HepG2 (cell line): ENCODE measurements around the gene ATP13A5. TPM values are rescaled to one million over a fixed set of nuclear protein-coding genes. Genes with fewer than 3 reads are reported as not detected.

Source experiments
- ATAC-seq: fragments of 200-7000 bp; cut with Tn5 transposase; 3 replicates; pipeline ENCODE4 v1.9.1; 2020; ENCODE audit warnings: mild to moderate bottlenecking, moderate library complexity
- BruUV-seq: library from RNA; stranded (reverse); fragments of 400-500 nt; replicated peaks from 2 replicates; lab custom pipeline; 2021; lab: Mats Ljungman, UMichigan
- CTCF ChIA-PET: fragments of 300-600 bp; formaldehyde crosslinking; extraction: SDS; loops from one replicate; lab custom pipeline; 2021; ENCODE audit warnings: low total read pairs, inconsistent platforms, low intra/inter-chr PET ratio; lab: Yijun Ruan, JAX
- POLR2A ChIA-PET: fragments of 350-600 bp; sonication (Branson Sonifier 250); formaldehyde crosslinking; loops from one replicate; lab custom pipeline; 2020; ENCODE audit warnings: antibody characterized with exemption, inconsistent platforms; lab: Yijun Ruan, JAX
- DNase-seq: peaks from one replicate; pipeline ENCODE4 v3.0.0-alpha.2; 2015; ENCODE audit warnings: low spot score
- FAIRE-seq: peaks from 3 replicates; lab custom pipeline; 2011; peaks lifted over from hg19 to GRCh38; lab: Jason Lieb, UNC
- H2AFZ ChIP-seq: one replicate; pipeline ENCODE4 v1.6.1; 2011; ENCODE audit warnings: low read length, inconsistent platforms
- H3K27ac ChIP-seq: fragments of 300-600 bp; 3 replicates; pipeline ENCODE4 v1.8.0; 2011; ENCODE audit warnings: mixed run types, mild to moderate bottlenecking, mixed read lengths, low read length, inconsistent platforms; ENCODE audit not compliant: insufficient read depth; ENCODE audit errors: extremely low read length
- H3K27me3 ChIP-seq, 2 experiments: fragments of 200-600 bp in 1 of 2; 2 replicates in 1 of 2; 3 replicates in 1 of 2; pipeline versions ENCODE4 v1.6.0 to v1.8.0; 2011; ENCODE audit warnings: low read length in 2 of 2, mild to moderate bottlenecking in 2 of 2, moderate library complexity in 2 of 2, inconsistent platforms in 1 of 2; ENCODE audit not compliant: insufficient read depth in 2 of 2, control insufficient read depth in 1 of 2
- H3K36me3 ChIP-seq, 2 experiments: fragments of 200-600 bp in 1 of 2; replicated peaks in 1 of 2; 2 replicates in 1 of 2; 3 replicates in 1 of 2; pipeline versions ENCODE4 v1.5.1 to v1.8.0; 2011; ENCODE audit warnings: low read length in 2 of 2, inconsistent platforms in 1 of 2; ENCODE audit not compliant: insufficient read depth in 2 of 2, control insufficient read depth in 1 of 2
- H3K4me1 ChIP-seq: 2 replicates; pipeline ENCODE4 v1.5.1; 2012; ENCODE audit warnings: low read length, inconsistent platforms; ENCODE audit not compliant: insufficient read depth
- H3K4me2 ChIP-seq: 2 replicates; pipeline ENCODE4 v1.6.0; 2011; ENCODE audit warnings: low read depth, low read length, inconsistent platforms
- H3K4me3 ChIP-seq, 3 experiments: fragments of 200-600 bp in 1 of 3; sonication (generic), shearing (Covaris generic) in 1 of 3; replicated peaks in 1 of 3; 2 replicates each; pipeline ENCODE4 v1.5.1; 2011 to 2016; ENCODE audit warnings: low read length in 3 of 3, inconsistent platforms in 2 of 3, low read depth in 2 of 3, mild to moderate bottlenecking in 2 of 3, control low read depth in 1 of 3, mixed read lengths in 1 of 3; ENCODE audit not compliant: insufficient read depth in 1 of 3
- H3K79me2 ChIP-seq: one replicate; pipeline ENCODE4 v1.6.1; 2011; ENCODE audit warnings: low read length, inconsistent platforms; ENCODE audit not compliant: insufficient read depth
- H3K9ac ChIP-seq: 2 replicates; pipeline ENCODE4 v1.6.0; 2011; ENCODE audit warnings: mild to moderate bottlenecking, low read depth, low read length, inconsistent platforms; ENCODE audit not compliant: insufficient read depth
- H3K9me3 ChIP-seq: 2 replicates; pipeline ENCODE4 v1.5.1; 2012; ENCODE audit warnings: mild to moderate bottlenecking, low read length
- H4K20me1 ChIP-seq: 2 replicates; pipeline ENCODE4 v1.6.0; 2011; ENCODE audit warnings: inconsistent platforms, mild to moderate bottlenecking, low read length, moderate library complexity; ENCODE audit not compliant: insufficient read depth
- CC2D1A ChIP-seq: sonication (generic); formaldehyde crosslinking; IDR thresholded peaks from 2 replicates; pipeline ENCODE4 v1.8.1; 2023; ENCODE audit warnings: mild to moderate bottlenecking, missing genetic modification reagents
- KAT2B ChIP-seq: fragments of 150-350 bp; IDR thresholded peaks from 2 replicates; pipeline ENCODE4 v1.6.1; 2014; ENCODE audit warnings: low read depth, low read length, borderline replicate concordance
- KDM1A ChIP-seq: IDR thresholded peaks from 2 replicates; pipeline ENCODE4 v1.6.1; 2016; ENCODE audit warnings: missing compliant biosample characterization
- MTF1 ChIP-seq: sonication (generic); formaldehyde crosslinking; IDR thresholded peaks from 2 replicates; pipeline ENCODE4 v1.5.0; 2020; ENCODE audit warnings: missing genetic modification reagents
- REPIN1 ChIP-seq: sonication (generic); formaldehyde crosslinking; IDR thresholded peaks from 2 replicates; pipeline ENCODE4 v1.8.0; 2022; ENCODE audit warnings: missing genetic modification reagents, low read depth, mild to moderate bottlenecking, borderline replicate concordance
- SAFB2 ChIP-seq: sonication (generic); formaldehyde crosslinking; IDR thresholded peaks from 2 replicates; pipeline ENCODE4 v1.5.1; 2020; ENCODE audit warnings: missing genetic modification reagents, low read depth, mild to moderate bottlenecking, borderline replicate concordance
- ZFP1 ChIP-seq: IDR thresholded peaks from 2 replicates; pipeline ENCODE4 v1.6.1; 2016
- ZNF292 ChIP-seq: sonication (generic); formaldehyde crosslinking; IDR thresholded peaks from 2 replicates; pipeline ENCODE4 v1.8.1; 2022; ENCODE audit warnings: mild to moderate bottlenecking, low read depth, missing genetic modification reagents, borderline replicate concordance
- ZNF530 ChIP-seq: sonication (generic); formaldehyde crosslinking; IDR thresholded peaks from 2 replicates; pipeline ENCODE4 v1.5.0; 2020; ENCODE audit warnings: low read depth, mild to moderate bottlenecking, missing genetic modification reagents
- ZNF558 ChIP-seq: sonication (generic); formaldehyde crosslinking; IDR thresholded peaks from 2 replicates; pipeline ENCODE4 v1.9.0; 2022; ENCODE audit warnings: mild to moderate bottlenecking, missing genetic modification reagents, borderline replicate concordance
- WGBS: methylation state at CpG from one replicate; pipeline ENCODE4 v1.1.6; 2017; ENCODE audit warnings: low lambda C conversion rate; 5-methylcytosine and 5-hydroxymethylcytosine counted together
- in situ Hi-C: cut with HindIII; loops from 2 replicates; pipeline ENCODE4 v1.10.0; 2017; ENCODE audit warnings: low pct_unique_long_range_greater_than_20kb; ENCODE audit not compliant: extremely low pct_ligation_motif_present
- intact Hi-C: fragments of 100-400 bp; cut with micrococcal nuclease; formaldehyde crosslinking; loops from one replicate; pipeline ENCODE4 v1.10.0; 2022; ENCODE audit not compliant: unreplicated experiment
- polyA plus RNA-seq, 8 experiments: library from polyadenylated mRNA; depleted of rRNA in 3 of 8; stranded (reverse) in 7 of 8; unstranded in 1 of 8; fragments of >200 nt; fragmentation: Illumina TruSeq in 4 of 8; extraction: Trizol in 4 of 8; gene quantifications; 2 replicates each; pipeline versions ENCODE4 v1.2.1 to v1.2.3, GENCODE V29; 2011 to 2016; ENCODE audit warnings: low read depth in 4 of 8, missing spikeins in 1 of 8, mixed read lengths in 1 of 8; ENCODE audit not compliant: insufficient read depth in 1 of 8
- total RNA-seq, 5 experiments: library from RNA; depleted of rRNA; stranded (reverse); fragments of >200 nt; fragmentation: Illumina TruSeq; extraction: Trizol; gene quantifications; 2 replicates each; pipeline ENCODE4 v1.2.3, GENCODE V29; 2016; ENCODE audit warnings: low read depth in 1 of 5
- TF ChIP-seq, protein P1 (sequence below): sonication (generic); formaldehyde crosslinking; IDR thresholded peaks from 2 replicates; pipeline ENCODE4 v1.9.0; 2021; ENCODE audit warnings: missing genetic modification reagents, mild to moderate bottlenecking, borderline replicate concordance
- TF ChIP-seq, protein P2 (sequence below): sonication (generic); formaldehyde crosslinking; IDR thresholded peaks from 2 replicates; pipeline ENCODE4 v1.4.0; 2020; ENCODE audit warnings: missing genetic modification reagents
- TF ChIP-seq, protein P3 (sequence below): IDR thresholded peaks from 2 replicates; pipeline ENCODE4 v1.6.1; 2016; ENCODE audit warnings: missing genetic modification reagents, missing compliant biosample characterization
- TF ChIP-seq, protein P4 (sequence below): sonication (generic); formaldehyde crosslinking; IDR thresholded peaks from 2 replicates; pipeline ENCODE4 v1.4.0; 2020; ENCODE audit warnings: missing genetic modification reagents

ATP13A5 gene
- total and polyA plus RNA-seq, 2 of the 13 experiments (the other 11 are each of a cell fraction or from before 2014, with no cell fraction given), result not detected

DNA sequence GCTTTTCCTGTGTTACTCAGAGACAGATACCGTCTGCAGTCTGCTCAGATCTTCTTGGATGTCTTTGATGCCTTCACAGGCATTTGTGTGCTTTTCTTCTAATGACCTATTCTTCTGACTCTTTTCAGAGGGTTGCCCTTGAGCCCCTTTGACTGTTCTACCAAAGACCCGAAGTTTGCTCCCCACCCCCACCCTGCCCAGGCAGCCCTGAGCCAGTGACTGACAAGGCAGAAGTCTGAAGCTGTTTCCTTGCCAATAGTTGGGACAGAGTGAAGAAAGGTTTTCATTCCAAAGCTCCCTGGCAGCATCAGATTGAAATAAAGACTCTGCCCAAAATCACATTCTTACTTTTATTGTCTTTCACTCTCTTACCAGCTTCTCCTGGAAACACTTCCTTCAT, 9.0 kb upstream of the ATP13A5 start:
- Histone ChIP-seq H3K4me1 (no peaks in the 10 kb centered on the region), H3K9ac (no peak overlapping the region), H3K79me2 (no peaks in the 10 kb centered on the region), H3K9me3 (no peaks in the 10 kb centered on the region), H2AFZ (no peak overlapping the region), H3K27me3 (no peaks in the 10 kb centered on the region; a peak in 1 of 5 replicates), H3K27ac (no peak overlapping the region), H3K4me3 (no peak overlapping the region), H4K20me1 (no peaks in the 10 kb centered on the region), H3K36me3 (no peaks in the 10 kb centered on the region), H3K4me2 (no peak overlapping the region)
- ChIA-PET POLR2A (no interaction called here), CTCF (no interaction called here)
- WGBS, result 0% methylated on average over 2 of the region's 2 CpGs
- DNase-seq, result no peak
- ATAC-seq, result no peak
- in situ Hi-C loops, result no loop called here
- TF ChIP-seq KDM1A (CRISPR knock-in tag), result no peak
- no peak for TF ChIP-seq ZFP1 (CRISPR knock-in tag)
- TF ChIP-seq, protein P1, sequence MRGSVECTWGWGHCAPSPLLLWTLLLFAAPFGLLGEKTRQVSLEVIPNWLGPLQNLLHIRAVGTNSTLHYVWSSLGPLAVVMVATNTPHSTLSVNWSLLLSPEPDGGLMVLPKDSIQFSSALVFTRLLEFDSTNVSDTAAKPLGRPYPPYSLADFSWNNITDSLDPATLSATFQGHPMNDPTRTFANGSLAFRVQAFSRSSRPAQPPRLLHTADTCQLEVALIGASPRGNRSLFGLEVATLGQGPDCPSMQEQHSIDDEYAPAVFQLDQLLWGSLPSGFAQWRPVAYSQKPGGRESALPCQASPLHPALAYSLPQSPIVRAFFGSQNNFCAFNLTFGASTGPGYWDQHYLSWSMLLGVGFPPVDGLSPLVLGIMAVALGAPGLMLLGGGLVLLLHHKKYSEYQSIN (CRISPR knock-in tag), result no peak
- TF ChIP-seq MTF1 (CRISPR knock-in tag), result no peak
- no peak for TF ChIP-seq REPIN1
- TF ChIP-seq, protein P2, sequence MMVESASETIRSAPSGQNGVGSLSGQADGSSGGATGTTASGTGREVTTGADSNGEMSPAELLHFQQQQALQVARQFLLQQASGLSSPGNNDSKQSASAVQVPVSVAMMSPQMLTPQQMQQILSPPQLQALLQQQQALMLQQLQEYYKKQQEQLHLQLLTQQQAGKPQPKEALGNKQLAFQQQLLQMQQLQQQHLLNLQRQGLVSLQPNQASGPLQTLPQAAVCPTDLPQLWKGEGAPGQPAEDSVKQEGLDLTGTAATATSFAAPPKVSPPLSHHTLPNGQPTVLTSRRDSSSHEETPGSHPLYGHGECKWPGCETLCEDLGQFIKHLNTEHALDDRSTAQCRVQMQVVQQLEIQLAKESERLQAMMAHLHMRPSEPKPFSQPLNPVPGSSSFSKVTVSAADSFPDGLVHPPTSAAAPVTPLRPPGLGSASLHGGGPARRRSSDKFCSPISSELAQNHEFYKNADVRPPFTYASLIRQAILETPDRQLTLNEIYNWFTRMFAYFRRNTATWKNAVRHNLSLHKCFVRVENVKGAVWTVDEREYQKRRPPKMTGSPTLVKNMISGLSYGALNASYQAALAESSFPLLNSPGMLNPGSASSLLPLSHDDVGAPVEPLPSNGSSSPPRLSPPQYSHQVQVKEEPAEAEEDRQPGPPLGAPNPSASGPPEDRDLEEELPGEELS (CRISPR knock-in tag), result no peak
- TF ChIP-seq, protein P3, sequence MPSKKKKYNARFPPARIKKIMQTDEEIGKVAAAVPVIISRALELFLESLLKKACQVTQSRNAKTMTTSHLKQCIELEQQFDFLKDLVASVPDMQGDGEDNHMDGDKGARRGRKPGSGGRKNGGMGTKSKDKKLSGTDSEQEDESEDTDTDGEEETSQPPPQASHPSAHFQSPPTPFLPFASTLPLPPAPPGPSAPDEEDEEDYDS (CRISPR knock-in tag), result no peak
- no peak for TF ChIP-seq ZNF292
- no peak for TF ChIP-seq CC2D1A
- TF ChIP-seq SAFB2 (CRISPR knock-in tag), result no peak
- TF ChIP-seq ZNF558, result no peak
- no peak for TF ChIP-seq ZNF530 (CRISPR knock-in tag)
- TF ChIP-seq, protein P4, sequence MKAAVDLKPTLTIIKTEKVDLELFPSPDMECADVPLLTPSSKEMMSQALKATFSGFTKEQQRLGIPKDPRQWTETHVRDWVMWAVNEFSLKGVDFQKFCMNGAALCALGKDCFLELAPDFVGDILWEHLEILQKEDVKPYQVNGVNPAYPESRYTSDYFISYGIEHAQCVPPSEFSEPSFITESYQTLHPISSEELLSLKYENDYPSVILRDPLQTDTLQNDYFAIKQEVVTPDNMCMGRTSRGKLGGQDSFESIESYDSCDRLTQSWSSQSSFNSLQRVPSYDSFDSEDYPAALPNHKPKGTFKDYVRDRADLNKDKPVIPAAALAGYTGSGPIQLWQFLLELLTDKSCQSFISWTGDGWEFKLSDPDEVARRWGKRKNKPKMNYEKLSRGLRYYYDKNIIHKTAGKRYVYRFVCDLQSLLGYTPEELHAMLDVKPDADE (CRISPR knock-in tag), result no peak
- TF ChIP-seq KAT2B, result no peak
- no TSS peak for BruUV-seq
- no peak for FAIRE-seq
- intact Hi-C loops, result no loop called here
